NT2/D1 (cell line): ENCODE data around the gene MPP3.

ENCODE experiments used
- YY1 ChIP-seq: IDR thresholded peaks from 2 replicates; pipeline ENCODE4 v1.6.1; 2011; ENCODE audit not compliant: insufficient read length, insufficient read depth
- ZNF274 ChIP-seq: IDR thresholded peaks from 2 replicates; pipeline ENCODE4 v1.6.1; 2011; ENCODE audit warnings: mild to moderate bottlenecking, low read depth, low read length

GRCh38 chr17:43864161-43864984 is 31.4 kb upstream of the MPP3 start:
- TF ChIP-seq YY1 (no peak), ZNF274 (no peak)
